NT2/D1 (cell line): ENCODE data around the gene M1AP.

ENCODE experiments used
- YY1 ChIP-seq: IDR thresholded peaks from 2 replicates; pipeline ENCODE4 v1.6.1; 2011; ENCODE audit not compliant: insufficient read length, insufficient read depth
- ZNF274 ChIP-seq: IDR thresholded peaks from 2 replicates; pipeline ENCODE4 v1.6.1; 2011; ENCODE audit warnings: mild to moderate bottlenecking, low read depth, low read length

GRCh38 chr2:74511104-74511989 is 136.8 kb downstream of the M1AP start:
- TF ChIP-seq YY1 (no peak), ZNF274 (no peak)
